Panc1 (cell line): ENCODE results near the gene ACTR1B. TPM values are rescaled to one million over a fixed set of nuclear protein-coding genes. Genes with fewer than 3 reads are reported as not detected.

ENCODE experiments used
- ATAC-seq: fragments of 200-7000 bp; cut with Tn5 transposase; 2 replicates; pipeline ENCODE4 v1.9.1; 2020; ENCODE audit warnings: mild to moderate bottlenecking, moderate library complexity
- BruUV-seq: library from RNA; stranded (reverse); fragments of 400-500 nt; replicated peaks from 2 replicates; lab custom pipeline; 2021; lab: Mats Ljungman, UMichigan
- CTCF ChIA-PET: fragments of 300-600 bp; sonication (Branson Sonifier 250); formaldehyde crosslinking; loops from one replicate; lab custom pipeline; 2022; ENCODE audit warnings: antibody characterized with exemption; lab: Charles Lee
- POLR2A ChIA-PET: fragments of 300-600 bp; sonication (Branson Sonifier 250); formaldehyde crosslinking; loops from one replicate; lab custom pipeline; 2022; ENCODE audit warnings: antibody characterized with exemption; lab: Charles Lee
- DNase-seq: peaks from one replicate; pipeline ENCODE4 v3.0.0-alpha.2; 2010; ENCODE audit warnings: low read depth, low spot score
- H3K27ac ChIP-seq: 2 replicates; pipeline ENCODE4 v1.5.1; 2011; ENCODE audit warnings: mild to moderate bottlenecking, low read length, inconsistent platforms
- H3K27me3 ChIP-seq: fragments of 200-500 bp; sonication (Bioruptor generic); 2 replicates; pipeline ENCODE4 v1.6.0; 2014; ENCODE audit warnings: low read length, inconsistent platforms; ENCODE audit not compliant: control insufficient read depth, insufficient read depth
- H3K36me3 ChIP-seq: fragments of 200-500 bp; sonication (Bioruptor generic); 2 replicates; pipeline ENCODE4 v1.5.1; 2014; ENCODE audit warnings: inconsistent platforms, mild to moderate bottlenecking, low read length, moderate library complexity; ENCODE audit not compliant: control insufficient read depth, insufficient read depth
- H3K4me1 ChIP-seq: 2 replicates; pipeline ENCODE4 v1.5.1; 2011; ENCODE audit warnings: inconsistent platforms, mild to moderate bottlenecking, low read length, moderate library complexity; ENCODE audit not compliant: control insufficient read depth, insufficient read depth
- H3K4me3 ChIP-seq, 2 experiments: 2 replicates each; pipeline ENCODE4 v1.5.1; 2011 to 2012; ENCODE audit warnings: low read depth in 2 of 2, low read length in 2 of 2, mild to moderate bottlenecking in 2 of 2, inconsistent platforms in 1 of 2, moderate library complexity in 1 of 2
- H3K9me3 ChIP-seq: fragments of 200-500 bp; sonication (Bioruptor generic); 2 replicates; pipeline ENCODE4 v1.5.1; 2014; ENCODE audit warnings: low read depth, mild to moderate bottlenecking, inconsistent platforms, low read length, moderate library complexity; ENCODE audit not compliant: control insufficient read depth, insufficient read depth
- CTCF ChIP-seq: fragments of 450-650 bp; IDR thresholded peaks from 2 replicates; pipeline ENCODE4 v1.5.1; 2017; ENCODE audit warnings: mild to moderate bottlenecking
- POLR2AphosphoS5 ChIP-seq: IDR thresholded peaks from 2 replicates; pipeline ENCODE4 v1.6.1; 2012; ENCODE audit warnings: mild to moderate bottlenecking, low read depth, low read length, moderate library complexity
- SIN3A ChIP-seq: IDR thresholded peaks from 2 replicates; pipeline ENCODE4 v1.6.1; 2012; ENCODE audit warnings: low read depth, mild to moderate bottlenecking, low read length, moderate library complexity, borderline replicate concordance; ENCODE audit not compliant: insufficient read depth
- TCF7L2 ChIP-seq: IDR thresholded peaks from 2 replicates; pipeline ENCODE4 v1.6.1; 2011; ENCODE audit warnings: mild to moderate bottlenecking, low read depth, low read length, inconsistent platforms
- in situ Hi-C: cut with HindIII; loops from 2 replicates; pipeline ENCODE4 v1.10.0; 2016; ENCODE audit warnings: low sequenced_read_pairs, low pct_unique_long_range_greater_than_20kb
- intact Hi-C: fragments of 100-400 bp; cut with micrococcal nuclease; formaldehyde crosslinking; loops from one replicate; pipeline ENCODE4 v1.10.0; 2022; ENCODE audit not compliant: unreplicated experiment
- total RNA-seq: library from RNA; stranded (reverse); gene quantifications from one replicate; pipeline ENCODE4 v1.2.1, GENCODE V29; 2021; ENCODE audit not compliant: unreplicated experiment
- TF ChIP-seq, protein P1 (sequence below), 2 experiments: IDR thresholded peaks; 2 replicates each; pipeline ENCODE4 v1.6.1; 2011 to 2012; ENCODE audit warnings: low read depth in 2 of 2, control low read depth in 1 of 2, low read length in 1 of 2, mild to moderate bottlenecking in 1 of 2, moderate library complexity in 1 of 2; ENCODE audit not compliant: insufficient read depth in 1 of 2

Gene ACTR1B
- total RNA-seq, 1 experiment from 2014 or later, result 28.1 TPM

DNA sequence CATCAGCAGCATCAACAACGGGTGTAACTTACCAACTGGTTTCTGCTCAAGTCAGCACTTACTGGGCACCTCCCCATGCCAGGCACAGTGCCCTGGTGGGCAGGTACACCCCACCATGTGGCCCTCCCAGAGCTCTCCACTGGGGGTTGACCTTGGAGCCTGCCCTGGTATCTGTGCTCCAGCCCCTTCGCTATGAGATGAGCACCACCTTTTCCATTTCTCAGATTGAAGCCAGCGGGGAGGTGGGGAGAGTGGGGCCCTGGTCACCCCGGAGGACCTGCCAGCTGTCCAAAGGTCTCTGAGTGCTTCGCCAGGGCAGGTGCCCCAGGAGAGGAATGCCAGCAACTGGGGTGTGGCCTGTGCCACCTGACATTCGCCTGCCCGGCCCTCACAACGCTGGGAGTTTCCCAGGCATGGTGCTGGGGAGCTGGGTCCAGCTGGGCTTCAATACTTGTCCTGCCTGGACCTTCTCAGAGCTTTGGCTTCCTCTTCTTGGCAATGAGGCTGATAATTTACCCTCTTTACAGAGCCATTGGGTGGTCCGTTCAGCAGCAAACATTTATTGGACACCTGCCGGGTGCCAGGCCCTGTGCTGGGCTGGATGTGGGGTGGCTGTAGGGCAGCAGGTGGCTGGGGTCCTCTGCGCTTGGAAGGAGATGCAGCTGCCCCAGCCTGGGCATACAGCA lies 43.7 kb upstream of the ACTR1B start:
- no peak for TF ChIP-seq CTCF
- no peak for TF ChIP-seq SIN3A
- no peak for TF ChIP-seq POLR2AphosphoS5
- TF ChIP-seq, protein P1, sequence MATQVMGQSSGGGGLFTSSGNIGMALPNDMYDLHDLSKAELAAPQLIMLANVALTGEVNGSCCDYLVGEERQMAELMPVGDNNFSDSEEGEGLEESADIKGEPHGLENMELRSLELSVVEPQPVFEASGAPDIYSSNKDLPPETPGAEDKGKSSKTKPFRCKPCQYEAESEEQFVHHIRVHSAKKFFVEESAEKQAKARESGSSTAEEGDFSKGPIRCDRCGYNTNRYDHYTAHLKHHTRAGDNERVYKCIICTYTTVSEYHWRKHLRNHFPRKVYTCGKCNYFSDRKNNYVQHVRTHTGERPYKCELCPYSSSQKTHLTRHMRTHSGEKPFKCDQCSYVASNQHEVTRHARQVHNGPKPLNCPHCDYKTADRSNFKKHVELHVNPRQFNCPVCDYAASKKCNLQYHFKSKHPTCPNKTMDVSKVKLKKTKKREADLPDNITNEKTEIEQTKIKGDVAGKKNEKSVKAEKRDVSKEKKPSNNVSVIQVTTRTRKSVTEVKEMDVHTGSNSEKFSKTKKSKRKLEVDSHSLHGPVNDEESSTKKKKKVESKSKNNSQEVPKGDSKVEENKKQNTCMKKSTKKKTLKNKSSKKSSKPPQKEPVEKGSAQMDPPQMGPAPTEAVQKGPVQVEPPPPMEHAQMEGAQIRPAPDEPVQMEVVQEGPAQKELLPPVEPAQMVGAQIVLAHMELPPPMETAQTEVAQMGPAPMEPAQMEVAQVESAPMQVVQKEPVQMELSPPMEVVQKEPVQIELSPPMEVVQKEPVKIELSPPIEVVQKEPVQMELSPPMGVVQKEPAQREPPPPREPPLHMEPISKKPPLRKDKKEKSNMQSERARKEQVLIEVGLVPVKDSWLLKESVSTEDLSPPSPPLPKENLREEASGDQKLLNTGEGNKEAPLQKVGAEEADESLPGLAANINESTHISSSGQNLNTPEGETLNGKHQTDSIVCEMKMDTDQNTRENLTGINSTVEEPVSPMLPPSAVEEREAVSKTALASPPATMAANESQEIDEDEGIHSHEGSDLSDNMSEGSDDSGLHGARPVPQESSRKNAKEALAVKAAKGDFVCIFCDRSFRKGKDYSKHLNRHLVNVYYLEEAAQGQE (IDR thresholded peaks at IDR 0.05; ENCODE audit: insufficient read depth in 1 of 2, low read depth in 2 of 2, low read length in 1 of 2), result no peak
- TF ChIP-seq TCF7L2, result no peak
- intact Hi-C loops, result loop anchor here (10.0 kb wide), 1 partner anchor 677 kb away; no protein-coding TSS in a partner anchor
- Histone ChIP-seq H3K27me3 (no peaks in the 10 kb centered on the region), H3K4me3 (no peak overlapping the region), H3K9me3 (no peaks in the 10 kb centered on the region), H3K27ac (no peak overlapping the region), H3K4me1 (no peaks in the 10 kb centered on the region), H3K36me3 (no peaks in the 10 kb centered on the region)
- ChIA-PET POLR2A (no interaction called here), CTCF (no interaction called here)
- no TSS peak for BruUV-seq
- ATAC-seq, result no peak
- no peak for DNase-seq
- in situ Hi-C loops, result no loop called here

DNA sequence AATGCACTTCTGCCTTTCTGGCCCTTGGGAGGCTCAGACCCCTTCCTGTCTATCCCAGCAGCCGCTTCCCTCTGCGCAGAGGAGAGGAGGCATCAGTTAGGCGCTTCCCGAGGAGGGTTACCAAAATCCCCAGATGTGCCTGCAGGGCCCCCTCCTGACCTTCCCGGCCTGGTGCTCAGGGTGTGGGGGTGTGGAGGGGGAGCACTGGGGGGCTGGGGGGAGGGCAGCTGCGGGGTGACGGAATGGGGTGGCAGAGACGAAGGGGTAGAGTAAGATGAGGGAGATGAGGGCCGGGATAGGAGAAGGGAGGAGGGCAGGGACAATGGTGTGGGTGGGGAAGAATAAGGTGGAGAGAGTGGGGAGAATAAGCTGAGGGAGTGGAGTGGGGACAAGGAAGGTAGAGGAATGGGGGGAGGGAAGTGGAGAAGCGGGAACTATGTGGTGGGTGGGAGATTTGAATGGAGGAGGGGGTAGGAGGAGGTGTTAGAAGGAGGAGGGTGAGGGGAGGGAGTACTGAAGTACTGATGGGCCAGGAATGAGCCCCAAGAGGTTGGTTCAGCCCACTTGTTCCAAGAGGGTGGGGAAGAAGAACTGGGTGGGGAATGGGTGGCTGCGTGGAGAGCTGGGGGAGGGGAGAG lies 43.0 kb upstream of the ACTR1B start:
- intact Hi-C loops, result loop anchor here (10.0 kb wide), 1 partner anchor 678 kb away; no protein-coding TSS in a partner anchor
- TF ChIP-seq, protein P1 (IDR thresholded peaks at IDR 0.05; ENCODE audit: insufficient read depth in 1 of 2, low read depth in 2 of 2, low read length in 1 of 2), result no peak
- TF ChIP-seq TCF7L2 (no peak), SIN3A (no peak)
- DNase-seq (no peak), ATAC-seq (no peak)
- in situ Hi-C loops, result no loop called here
- ChIA-PET POLR2A (no interaction called here), CTCF (interaction anchor here (0.6 kb wide), 1 partner anchor 1852 kb away, joined by 3 read pairs; no protein-coding TSS in a partner anchor)
- Histone ChIP-seq H3K36me3 (no peaks in the 10 kb centered on the region), H3K4me1 (no peaks in the 10 kb centered on the region), H3K9me3 (no peaks in the 10 kb centered on the region), H3K27me3 (no peaks in the 10 kb centered on the region), H3K4me3 (no peak overlapping the region), H3K27ac (no peak overlapping the region)
- no TSS peak for BruUV-seq
